RWPE2 (cell line): ENCODE data around the gene RAI14.

Experiments
- ATAC-seq: fragments of 200-7000 bp; cut with Tn5 transposase; 3 replicates; pipeline ENCODE4 v1.9.1; 2021; ENCODE audit warnings: low read depth
- DNase-seq: peaks from one replicate; pipeline ENCODE4 v3.0.0-alpha.2; 2020; ENCODE audit warnings: low spot score
- H3K27ac ChIP-seq: fragments of 450-650 bp; 2 replicates; pipeline ENCODE4 v1.5.1; 2017; ENCODE audit warnings: mild to moderate bottlenecking; ENCODE audit not compliant: poor library complexity, severe bottlenecking
- H3K27me3 ChIP-seq: fragments of 250-450 bp; sonication (Bioruptor Pico); 2 replicates; pipeline ENCODE4 v1.5.1; 2021; ENCODE audit warnings: mild to moderate bottlenecking, moderate library complexity; ENCODE audit not compliant: insufficient read depth, poor library complexity, severe bottlenecking
- H3K36me3 ChIP-seq: fragments of 250-450 bp; sonication (Bioruptor Pico); 2 replicates; pipeline ENCODE4 v1.5.1; 2020; ENCODE audit warnings: low read depth, mild to moderate bottlenecking, moderate library complexity
- H3K4me1 ChIP-seq: fragments of 250-450 bp; sonication (Bioruptor Pico); 2 replicates; pipeline ENCODE4 v1.5.1; 2021; ENCODE audit warnings: mild to moderate bottlenecking, moderate library complexity; ENCODE audit not compliant: insufficient read depth, poor library complexity, severe bottlenecking
- H3K4me3 ChIP-seq: fragments of 250-450 bp; sonication (Bioruptor Pico); 2 replicates; pipeline ENCODE4 v1.5.1; 2021; ENCODE audit warnings: mild to moderate bottlenecking, moderate library complexity; ENCODE audit not compliant: severe bottlenecking
- H3K9me3 ChIP-seq: fragments of 250-450 bp; sonication (Bioruptor Pico); 2 replicates; pipeline ENCODE4 v1.5.1; 2021; ENCODE audit warnings: mild to moderate bottlenecking, moderate library complexity; ENCODE audit not compliant: severe bottlenecking
- CTCF ChIP-seq: fragments of 450-650 bp; IDR thresholded peaks from one replicate; pipeline ENCODE4 v1.5.1; 2017; ENCODE audit warnings: mild to moderate bottlenecking, moderate library complexity; ENCODE audit not compliant: poor library complexity, severe bottlenecking

RAI14 gene

GRCh38 chr5:34677428-34677827 lies 21.3 kb downstream of the RAI14 start:
- peaks cover 46% of the 10 kb centered on the region for H3K4me1 ChIP-seq
- peaks cover 8% of the 10 kb centered on the region for H3K36me3 ChIP-seq
- no peak for DNase-seq
- ATAC-seq, result no peak
- no peaks in the 10 kb centered on the region for H3K27me3 ChIP-seq
- H3K27ac ChIP-seq, result no peak overlapping the region
- no peak for TF ChIP-seq CTCF
- no peak overlapping the region for H3K4me3 ChIP-seq
- no peaks in the 10 kb centered on the region for H3K9me3 ChIP-seq

GRCh38 chr5:34680896-34681295 lies 24.8 kb downstream of the RAI14 start:
- Histone ChIP-seq H3K9me3 (no peaks in the 10 kb centered on the region), H3K4me1 (peaks cover 42% of the 10 kb centered on the region), H3K27ac (no peak overlapping the region), H3K27me3 (no peaks in the 10 kb centered on the region), H3K4me3 (no peak overlapping the region), H3K36me3 (no peaks in the 10 kb centered on the region; the same call in 1 of the 2 replicates)
- TF ChIP-seq CTCF, result no peak
- no peak for ATAC-seq
- DNase-seq, result no peak

- Histone ChIP-seq H3K4me1 (peaks cover 48% of the 10 kb centered on the region), H3K27me3 (no peaks in the 10 kb centered on the region), H3K9me3 (no peaks in the 10 kb centered on the region), H3K4me3 (no peak overlapping the region), H3K27ac (peak overlapping the region; percentile 48), H3K36me3 (peaks cover 12% of the 10 kb centered on the region)
- TF ChIP-seq CTCF, result no peak
- ATAC-seq (peak; percentile 20), DNase-seq (no peak)
These were observed 26.9 kb downstream of the RAI14 start for GRCh38 chr5:34682926-34683623.

- Histone ChIP-seq H3K4me3 (no peak overlapping the region), H3K27ac (peak overlapping the region; percentile 48), H3K4me1 (peaks cover 48% of the 10 kb centered on the region), H3K9me3 (no peaks in the 10 kb centered on the region), H3K27me3 (no peaks in the 10 kb centered on the region), H3K36me3 (peaks cover 26% of the 10 kb centered on the region)
- no peak for TF ChIP-seq CTCF
- DNase-seq, result no peak
- ATAC-seq, result peak; percentile 21; the same call in 1 of the 3 replicates
These were observed 28.3 kb downstream of the RAI14 start for GRCh38 chr5:34684281-34684979.

DNA sequence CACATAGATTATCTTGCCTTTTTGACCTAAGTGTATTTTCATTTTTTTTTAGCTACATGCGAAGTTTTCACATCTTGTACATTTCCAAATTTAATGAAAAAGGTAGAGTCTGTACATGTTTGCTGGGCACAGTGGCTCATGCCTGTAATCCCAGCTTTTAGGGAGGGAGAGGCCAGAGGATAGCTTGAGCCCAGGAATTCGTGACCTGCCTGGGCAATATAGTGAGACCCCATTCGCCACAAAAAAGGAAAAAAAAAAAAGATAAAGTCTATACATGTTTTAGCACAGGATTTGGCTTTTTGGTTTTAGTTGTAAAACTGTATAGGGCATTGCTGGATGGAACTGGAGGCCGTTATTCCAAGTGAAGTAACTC lies 28.8 kb downstream of the RAI14 start:
- Histone ChIP-seq H3K4me1 (peaks cover 48% of the 10 kb centered on the region), H3K4me3 (no peak overlapping the region), H3K27ac (peak overlapping the region; percentile 48), H3K36me3 (peaks cover 31% of the 10 kb centered on the region), H3K9me3 (no peaks in the 10 kb centered on the region), H3K27me3 (no peaks in the 10 kb centered on the region)
- TF ChIP-seq CTCF, result no peak
- DNase-seq (no peak), ATAC-seq (no peak)
